WTC11 (cell line): ENCODE results near the gene SPATA25. TPM values are rescaled to one million over a fixed set of nuclear protein-coding genes. Genes with fewer than 3 reads are reported as not detected.
A peak's percentile ranks its signal among the peaks of the same experiment; 100 is the strongest.

Experiments used
- ATAC-seq: fragments of 200-7000 bp; cut with Tn5 transposase; 2 replicates; pipeline ENCODE4 v1.10.0; 2021; ENCODE audit warnings: mild to moderate bottlenecking, moderate library complexity
- CTCF ChIA-PET: fragments of 300-600 bp; sonication (Branson Sonifier 250); formaldehyde crosslinking; loops from one replicate; lab custom pipeline; 2021; ENCODE audit warnings: antibody characterized with exemption; lab: Charles Lee
- POLR2A ChIA-PET: fragments of 350-600 bp; sonication (Branson Sonifier 250); formaldehyde crosslinking; loops from one replicate; lab custom pipeline; 2021; ENCODE audit warnings: antibody characterized with exemption; lab: Charles Lee
- DNase-seq: peaks from one replicate; pipeline ENCODE4 v3.0.0; 2021; ENCODE audit warnings: low spot score
- H3K27ac Mint-ChIP-seq: 2 replicates; pipeline ENCODE4 v1.8.0; 2021; ENCODE audit warnings: mixed read lengths
- H3K27me3 Mint-ChIP-seq: 2 replicates; pipeline ENCODE4 v1.8.0; 2021; ENCODE audit warnings: low read depth, mild to moderate bottlenecking, moderate library complexity, mixed read lengths
- H3K36me3 Mint-ChIP-seq: 2 replicates; pipeline ENCODE4 v1.8.0; 2021; ENCODE audit warnings: mixed read lengths
- H3K4me1 Mint-ChIP-seq: 2 replicates; pipeline ENCODE4 v1.8.0; 2022; ENCODE audit warnings: mixed read lengths
- H3K4me3 Mint-ChIP-seq: 2 replicates; pipeline ENCODE4 v1.8.0; 2021; ENCODE audit warnings: mild to moderate bottlenecking, moderate library complexity, mixed read lengths
- H3K9me3 Mint-ChIP-seq: 2 replicates; pipeline ENCODE4 v1.8.0; 2021; ENCODE audit warnings: mixed read lengths
- AR ChIP-seq: fragments of 250-450 bp; sonication (Bioruptor Pico); IDR thresholded peaks from 2 replicates; pipeline ENCODE4 v1.9.0; 2021; ENCODE audit warnings: mild to moderate bottlenecking
- E2F1 ChIP-seq: sonication (generic); formaldehyde crosslinking; IDR thresholded peaks from 2 replicates; pipeline ENCODE4 v1.8.0; 2022; ENCODE audit warnings: mild to moderate bottlenecking, missing genetic modification reagents
- FOXJ3 ChIP-seq: sonication (generic); formaldehyde crosslinking; IDR thresholded peaks from 2 replicates; pipeline ENCODE4 v1.9.0; 2021; ENCODE audit warnings: missing genetic modification reagents, mild to moderate bottlenecking, borderline replicate concordance
- FOXP1 ChIP-seq: sonication (generic); formaldehyde crosslinking; IDR thresholded peaks from 2 replicates; pipeline ENCODE4 v1.8.0; 2022; ENCODE audit warnings: missing genetic modification reagents, mild to moderate bottlenecking, moderate library complexity, borderline replicate concordance
- GABPB1 ChIP-seq: sonication (generic); formaldehyde crosslinking; IDR thresholded peaks from 2 replicates; pipeline ENCODE4 v1.8.1; 2023; ENCODE audit warnings: mild to moderate bottlenecking, missing genetic modification reagents
- MAX ChIP-seq: sonication (generic); formaldehyde crosslinking; IDR thresholded peaks from 2 replicates; pipeline ENCODE4 v1.8.0; 2022; ENCODE audit warnings: mild to moderate bottlenecking, missing genetic modification reagents
- NFYB ChIP-seq: sonication (generic); formaldehyde crosslinking; conservative IDR thresholded peaks from 2 replicates; pipeline ENCODE4 v1.8.0; 2022; ENCODE audit warnings: low read depth, missing genetic modification reagents
- NR1H2 ChIP-seq: sonication (generic); formaldehyde crosslinking; IDR thresholded peaks from 2 replicates; pipeline ENCODE4 v1.9.0; 2021; ENCODE audit warnings: mild to moderate bottlenecking, moderate library complexity, missing genetic modification reagents
- RORB ChIP-seq: fragments of 250-450 bp; sonication (Bioruptor Pico); IDR thresholded peaks from 2 replicates; pipeline ENCODE4 v1.9.0; 2021; ENCODE audit warnings: mild to moderate bottlenecking
- SOX15 ChIP-seq: fragments of 250-450 bp; sonication (Bioruptor Pico); IDR thresholded peaks from 2 replicates; pipeline ENCODE4 v1.9.0; 2021; ENCODE audit warnings: mild to moderate bottlenecking
- SP1 ChIP-seq: sonication (generic); formaldehyde crosslinking; conservative IDR thresholded peaks from 2 replicates; pipeline ENCODE4 v1.8.1; 2022; ENCODE audit warnings: missing genetic modification reagents
- STAT6 ChIP-seq: sonication (generic); formaldehyde crosslinking; conservative IDR thresholded peaks from 2 replicates; pipeline ENCODE4 v1.8.1; 2023; ENCODE audit warnings: mild to moderate bottlenecking, low read depth, missing genetic modification reagents, moderate library complexity
- USF1 ChIP-seq: sonication (generic); formaldehyde crosslinking; IDR thresholded peaks from 2 replicates; pipeline ENCODE4 v1.8.0; 2022; ENCODE audit warnings: mild to moderate bottlenecking, missing genetic modification reagents
- ZNF121 ChIP-seq: sonication (generic); formaldehyde crosslinking; IDR thresholded peaks from 2 replicates; pipeline ENCODE4 v1.8.0; 2023; ENCODE audit warnings: missing genetic modification reagents
- ZNF138 ChIP-seq: sonication (generic); formaldehyde crosslinking; conservative IDR thresholded peaks from 2 replicates; pipeline ENCODE4 v1.8.1; 2022; ENCODE audit warnings: mild to moderate bottlenecking, moderate library complexity, missing genetic modification reagents
- ZNF396 ChIP-seq: fragments of 250-450 bp; sonication (Bioruptor Pico); IDR thresholded peaks from 2 replicates; pipeline ENCODE4 v1.8.0; 2021; ENCODE audit warnings: mild to moderate bottlenecking, moderate library complexity, borderline replicate concordance
- ZNF416 ChIP-seq: fragments of 250-450 bp; sonication (Bioruptor Pico); IDR thresholded peaks from 2 replicates; pipeline ENCODE4 v1.9.0; 2021; ENCODE audit warnings: mild to moderate bottlenecking, inconsistent platforms
- ZNF532 ChIP-seq: fragments of 250-450 bp; sonication (Bioruptor Pico); IDR thresholded peaks from 2 replicates; pipeline ENCODE4 v1.9.0; 2021; ENCODE audit warnings: mild to moderate bottlenecking, borderline replicate concordance
- ZSCAN18 ChIP-seq: fragments of 250-450 bp; sonication (Bioruptor Pico); IDR thresholded peaks from 2 replicates; pipeline ENCODE4 v2.1.2; 2022; ENCODE audit warnings: mild to moderate bottlenecking, moderate library complexity
- total RNA-seq: library from RNA; stranded (reverse); gene quantifications from 3 replicates; pipeline ENCODE4 v1.2.3, GENCODE V29; 2021
- TF ChIP-seq, protein P1 (sequence below): fragments of 250-450 bp; sonication (Bioruptor Pico); IDR thresholded peaks from 2 replicates; pipeline ENCODE4 v1.9.0; 2021; ENCODE audit warnings: mild to moderate bottlenecking

The SPATA25 gene
- total RNA-seq, 1 experiment from 2014 or later = 3.7 TPM

- TF ChIP-seq STAT6 (CRISPR knock-in tag) (no peak), SP1 (no peak)
Measured at GRCh38 chr20:45882469-45883099, 4.8 kb downstream of the SPATA25 start (continued).

GRCh38 chr20:45880988-45881788, 6.2 kb downstream of the SPATA25 start, which contains the start of gene ZSWIM1:
Gene ZSWIM1 (plus strand): TSS chr20:45881227. CDS start chr20:45882593, 1,366 bp downstream.
- peak; percentile 99 for ATAC-seq
- peak within 1 kb of the TSS; percentile 98 for H3K4me3 Mint-ChIP-seq
- TF ChIP-seq GABPB1 (peak; percentile 24; the same call in 1 of the 2 replicates), FOXP1 (no peak), ZNF138 (CRISPR knock-in tag) (no peak), ZSCAN18 (CRISPR knock-in tag) (no peak), E2F1 (no peak), MAX (CRISPR knock-in tag) (0 out of 2 replicates have a peak, but pooled peaks have one; percentile 32), USF1 (CRISPR knock-in tag) (no peak), NR1H2 (CRISPR knock-in tag) (no peak), AR (CRISPR knock-in tag) (no peak), RORB (CRISPR knock-in tag) (no peak), ZNF532 (CRISPR knock-in tag) (no peak), NFYB (CRISPR knock-in tag) (peak; percentile 97), SOX15 (CRISPR knock-in tag) (no peak), FOXJ3 (CRISPR knock-in tag) (no peak), ZNF416 (no peak), ZNF121 (CRISPR knock-in tag) (no peak), ZNF396 (CRISPR knock-in tag) (no peak)
- TF ChIP-seq, protein P1, sequence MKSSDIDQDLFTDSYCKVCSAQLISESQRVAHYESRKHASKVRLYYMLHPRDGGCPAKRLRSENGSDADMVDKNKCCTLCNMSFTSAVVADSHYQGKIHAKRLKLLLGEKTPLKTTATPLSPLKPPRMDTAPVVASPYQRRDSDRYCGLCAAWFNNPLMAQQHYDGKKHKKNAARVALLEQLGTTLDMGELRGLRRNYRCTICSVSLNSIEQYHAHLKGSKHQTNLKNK = no peak

More at GRCh38 chr20:45880988-45881788, 6.2 kb downstream of the SPATA25 start, which contains the start of gene ZSWIM1:
- CTCF ChIA-PET = interaction anchor here (0.5 to 2.5 kb wide), 16 partner anchors 9 to 141 kb away, joined by 3 to 38 read pairs (median 5); partner anchors contain the start of genes CTSA, NEURL2, PCIF1 and SNX21
- Mint-ChIP-seq H3K27ac (peak within 1 kb of the TSS; percentile 97), H3K36me3 (peaks cover 30% of the 10 kb centered on the region), H3K9me3 (no peaks in the 10 kb centered on the region), H3K4me1 (peaks cover 13% of the 10 kb centered on the region), H3K27me3 (no peaks in the 10 kb centered on the region)
- peak; percentile 100 for DNase-seq
- POLR2A ChIA-PET = interaction anchor here (0.6 to 2.1 kb wide), 10 partner anchors 9 to 64 kb away, joined by 3 to 14 read pairs (median 4); partner anchors contain the start of genes ACOT8, PLTP and ZSWIM3
